ENCODE measurements around the gene SNIP1.
"Not testable (repeated sequence)": the region's sequence is repeated elsewhere in the genome, so short reads cannot be mapped to it uniquely, and the experiment has no call there.

The SNIP1 gene

DNA sequence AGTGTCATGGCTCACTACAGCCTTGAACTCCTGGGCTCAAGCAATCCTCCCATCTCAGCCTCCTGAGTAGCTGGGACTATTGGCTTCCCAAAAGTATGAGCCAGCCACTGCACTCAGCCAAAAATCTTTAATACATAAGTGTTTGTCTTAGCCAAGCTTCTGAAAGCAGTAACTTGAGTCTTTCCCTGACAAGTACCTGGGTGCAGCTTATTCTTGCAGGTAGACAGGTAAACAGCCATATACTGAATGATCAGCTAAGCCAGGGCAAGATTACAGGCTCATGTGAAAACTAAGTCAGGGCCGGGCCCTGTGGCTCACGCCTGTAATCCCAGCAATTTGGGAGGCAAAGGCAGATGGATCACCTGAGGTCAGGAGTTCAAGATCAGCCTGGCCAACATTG, 47.4 kb downstream of the SNIP1 start:
- no peak for DNase-seq

DNA sequence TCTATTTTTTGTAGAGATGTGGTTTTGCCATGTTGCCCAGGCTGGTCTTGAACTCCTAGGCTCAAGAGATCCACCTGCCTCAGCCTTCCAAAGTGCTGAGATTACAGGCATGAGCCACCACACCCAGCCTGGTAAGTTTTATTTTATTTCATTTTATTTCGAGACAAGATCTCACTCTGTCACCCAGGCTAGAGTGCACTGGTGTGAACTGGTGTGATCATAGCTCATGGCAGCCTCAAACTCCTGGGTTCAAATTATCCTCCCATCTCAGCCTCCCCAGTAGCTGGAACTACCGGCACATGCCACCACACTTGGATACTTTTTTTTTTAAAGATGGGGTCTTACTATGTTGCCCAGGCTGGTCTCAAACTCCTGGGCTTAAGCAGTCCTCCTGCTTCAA, 51.3 kb downstream of the SNIP1 start:
- not testable (repeated sequence) for DNase-seq

DNA sequence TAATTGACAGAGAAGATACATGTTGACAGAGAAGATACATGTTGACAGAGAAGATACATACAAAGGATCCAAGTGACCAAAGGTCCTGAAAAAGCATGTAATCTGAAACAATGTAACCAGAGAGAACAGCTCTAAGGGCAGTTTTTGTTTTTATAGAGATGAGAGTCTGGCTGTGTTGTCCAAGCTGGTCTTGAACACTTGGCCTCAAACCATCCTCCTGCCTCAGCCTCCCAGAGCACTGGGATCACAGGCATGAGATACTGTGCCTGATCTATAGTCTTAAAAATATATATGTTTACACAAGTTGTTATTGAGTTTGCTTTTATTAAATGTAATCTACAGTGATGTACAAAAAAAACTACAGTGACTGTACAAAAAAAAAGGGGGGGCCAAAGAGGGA, 52.0 kb downstream of the SNIP1 start:
- DNase-seq: no peak

DNA sequence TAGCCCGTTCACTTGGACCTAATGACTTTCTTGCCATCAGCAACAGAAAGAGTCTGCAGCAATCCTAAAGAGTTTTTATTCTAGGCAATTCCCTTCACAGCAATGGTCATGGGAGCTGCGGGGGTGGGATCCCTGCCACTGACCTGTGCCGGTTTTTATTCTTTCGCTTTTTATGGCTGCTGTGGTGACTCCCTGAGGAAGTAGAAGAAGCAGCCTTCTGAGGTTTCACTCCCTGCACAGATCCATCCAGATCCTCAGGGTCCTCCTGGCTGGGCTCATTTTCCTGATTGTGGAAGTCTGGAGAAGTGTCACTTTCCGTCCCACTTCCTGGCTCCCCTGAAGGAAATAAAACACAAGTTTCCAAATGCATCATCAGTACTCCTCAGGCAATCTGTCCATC, 52.4 kb downstream of the SNIP1 start:
- no peak for DNase-seq

DNA sequence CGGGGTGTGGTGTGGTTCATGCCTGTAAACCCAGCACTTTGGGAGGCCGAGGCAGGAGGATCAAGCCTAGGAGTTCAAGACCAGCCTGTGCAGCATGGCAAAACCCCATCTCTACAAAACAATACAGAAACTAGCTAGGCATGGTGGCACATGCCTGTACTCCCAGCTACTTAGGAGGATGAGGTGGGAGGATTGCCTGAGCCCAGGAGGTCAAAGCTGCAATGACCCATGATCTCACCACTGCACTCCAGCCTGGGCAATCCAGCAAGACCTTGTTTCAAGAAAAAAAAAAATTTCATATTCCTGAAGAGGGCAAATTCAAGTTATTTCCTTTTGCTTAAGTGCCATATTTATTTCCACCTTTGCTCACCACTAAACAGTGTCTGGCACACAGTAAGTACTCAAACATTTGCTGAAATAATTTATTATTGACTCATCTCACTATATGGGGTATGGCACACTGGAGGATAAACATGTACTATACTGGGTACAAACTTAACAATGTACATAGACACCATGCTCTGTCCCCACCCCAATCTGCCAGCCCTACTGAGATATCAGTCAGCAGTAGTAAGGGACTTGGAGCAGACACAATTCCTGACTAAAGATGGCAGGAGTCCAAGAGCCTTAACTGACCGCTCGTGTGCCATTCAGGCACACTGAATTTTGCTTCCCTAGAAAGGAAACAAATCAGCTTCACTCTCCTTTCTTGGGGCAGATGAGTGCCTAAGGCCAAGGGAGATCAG, 55.0 kb downstream of the SNIP1 start:
- DNase-seq: peak; percentile 60

DNA sequence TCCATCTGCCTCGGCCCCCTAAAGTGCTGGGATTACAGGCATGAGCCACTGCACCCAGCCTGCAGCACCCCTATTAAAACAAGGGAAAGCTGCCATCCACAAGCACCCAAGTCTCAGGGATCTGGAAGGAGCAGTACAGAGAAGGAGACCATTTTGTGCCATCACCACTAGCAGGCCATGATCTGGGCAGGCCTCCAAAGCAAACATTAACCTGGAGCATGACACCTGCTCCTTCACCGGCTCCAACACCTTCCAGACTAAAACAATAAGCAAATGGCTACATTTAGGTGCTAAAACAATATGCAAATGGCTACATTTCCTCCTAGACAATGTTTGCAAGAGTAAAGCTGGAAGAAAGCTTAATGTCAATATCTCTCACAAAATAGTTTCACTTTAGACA, 56.3 kb downstream of the SNIP1 start:
- peak; percentile 96 for DNase-seq

DNA sequence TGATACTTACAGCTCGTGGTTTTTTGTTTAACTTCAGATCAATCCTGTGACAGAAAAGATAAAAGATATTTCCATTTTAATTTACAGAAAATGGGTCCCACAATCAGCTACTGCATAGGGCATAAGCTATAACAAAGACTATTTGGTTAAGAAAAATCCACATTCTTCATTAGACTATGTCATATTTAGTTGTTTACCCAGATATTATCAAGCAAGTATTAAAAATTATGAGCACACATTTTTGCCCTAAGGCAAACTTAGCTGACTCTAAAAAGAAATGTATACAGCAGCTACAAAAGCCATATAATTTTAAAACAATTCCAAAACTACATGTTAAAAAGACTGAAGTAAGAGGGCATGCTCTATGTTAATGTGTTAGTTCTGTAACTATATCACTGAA, 58.2 kb downstream of the SNIP1 start:
- no peak for DNase-seq

DNA sequence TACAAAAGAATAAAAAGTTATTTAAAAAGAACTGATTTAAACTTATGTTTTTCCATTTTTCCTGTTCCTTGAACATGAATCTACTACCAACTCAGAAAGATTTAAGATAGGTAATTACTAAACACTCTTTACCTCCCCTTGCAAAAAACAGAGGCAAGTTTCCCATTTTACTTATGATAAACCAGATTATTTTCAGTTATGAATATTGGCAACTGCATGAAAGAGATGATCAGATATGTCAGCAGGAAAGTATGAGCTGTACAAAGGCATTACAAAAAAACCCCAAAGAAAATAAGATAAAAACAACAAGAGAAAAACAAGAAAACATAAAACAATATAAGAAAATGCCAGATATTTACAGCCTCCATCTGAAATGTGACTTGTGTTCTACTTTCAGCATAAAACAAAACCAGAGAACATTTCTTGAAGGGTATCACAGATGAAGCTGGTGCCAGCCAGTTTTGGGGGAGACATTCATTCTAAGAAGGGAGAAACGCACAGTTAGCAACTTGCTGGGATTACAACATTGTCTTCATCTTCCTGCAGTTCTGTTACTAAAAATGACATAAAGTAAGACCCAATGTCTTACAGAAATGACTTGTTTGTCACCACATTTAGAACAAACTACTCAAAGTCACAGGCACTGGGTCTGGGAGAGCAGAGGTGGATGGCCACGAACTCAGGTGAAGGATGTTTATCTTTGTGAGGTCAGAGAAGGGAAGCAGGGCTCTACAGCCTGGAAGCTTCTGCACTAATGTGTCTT, 60.6 kb downstream of the SNIP1 start:
- DNase-seq: no peak

DNA sequence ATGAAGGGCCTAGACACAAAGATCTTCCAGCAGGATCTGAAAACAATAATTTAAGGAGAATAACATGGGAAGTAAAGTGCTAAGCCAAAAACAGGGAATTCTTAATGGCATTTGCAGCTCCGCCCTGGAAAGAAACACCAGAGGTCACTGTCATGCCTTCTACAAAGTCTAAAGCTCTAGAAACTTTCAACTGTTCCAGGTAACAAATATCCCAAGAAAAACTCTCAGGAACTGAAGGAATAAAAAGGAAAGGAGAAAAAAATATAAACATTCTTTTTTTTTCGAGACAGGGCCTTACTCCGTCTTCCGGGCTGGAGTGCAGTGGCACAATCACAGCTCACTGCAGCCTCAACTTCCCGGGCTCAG, 66.5 kb downstream of the SNIP1 start:
- DNase-seq: no peak

DNA sequence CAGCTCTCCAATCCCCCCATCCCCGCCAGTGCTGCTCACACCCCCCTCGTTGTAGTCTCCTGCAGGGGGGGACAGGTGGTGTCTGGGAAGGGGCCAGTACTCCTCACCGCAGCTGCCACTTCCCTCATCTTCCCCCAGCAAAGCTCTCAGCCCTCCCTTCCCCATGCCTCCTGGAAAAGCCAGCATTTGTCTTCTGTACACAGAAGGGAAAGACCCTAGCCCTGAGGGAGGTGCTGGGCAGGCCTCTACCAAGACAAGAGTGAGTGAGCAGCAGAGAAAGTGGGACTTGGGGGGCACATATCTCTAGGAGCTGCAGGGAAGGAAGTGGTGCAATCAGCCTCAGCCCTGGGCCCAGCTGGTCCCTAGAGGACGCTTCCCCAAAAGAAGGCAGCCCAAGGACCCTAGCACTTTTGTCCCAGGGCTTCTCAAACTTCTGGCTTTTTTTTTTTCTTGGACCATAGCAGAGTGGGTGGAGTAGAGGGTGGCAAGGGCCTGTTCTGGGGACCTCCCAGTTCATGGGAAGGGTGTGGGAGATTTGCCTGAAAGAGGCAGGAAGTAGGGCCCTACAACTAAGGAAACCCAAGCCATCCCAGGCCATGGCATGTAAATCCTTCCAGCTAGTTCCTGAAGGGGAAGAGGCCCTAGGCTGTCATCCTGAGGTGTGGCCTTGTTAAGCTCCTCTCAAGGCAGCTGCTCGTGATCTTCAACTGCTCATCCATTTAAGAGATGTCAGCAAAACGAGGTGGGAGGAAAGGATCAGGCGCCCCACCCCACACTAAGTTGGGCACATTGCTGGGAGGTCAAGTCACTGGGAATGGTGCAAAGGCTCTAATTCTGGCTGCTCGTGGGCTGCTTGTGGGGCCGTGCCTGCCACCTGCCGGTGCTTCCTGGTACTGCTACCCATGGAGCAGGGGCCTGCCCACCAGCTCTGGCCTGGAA, 67.1 kb downstream of the SNIP1 start:
- DNase-seq: peak; percentile 46

DNA sequence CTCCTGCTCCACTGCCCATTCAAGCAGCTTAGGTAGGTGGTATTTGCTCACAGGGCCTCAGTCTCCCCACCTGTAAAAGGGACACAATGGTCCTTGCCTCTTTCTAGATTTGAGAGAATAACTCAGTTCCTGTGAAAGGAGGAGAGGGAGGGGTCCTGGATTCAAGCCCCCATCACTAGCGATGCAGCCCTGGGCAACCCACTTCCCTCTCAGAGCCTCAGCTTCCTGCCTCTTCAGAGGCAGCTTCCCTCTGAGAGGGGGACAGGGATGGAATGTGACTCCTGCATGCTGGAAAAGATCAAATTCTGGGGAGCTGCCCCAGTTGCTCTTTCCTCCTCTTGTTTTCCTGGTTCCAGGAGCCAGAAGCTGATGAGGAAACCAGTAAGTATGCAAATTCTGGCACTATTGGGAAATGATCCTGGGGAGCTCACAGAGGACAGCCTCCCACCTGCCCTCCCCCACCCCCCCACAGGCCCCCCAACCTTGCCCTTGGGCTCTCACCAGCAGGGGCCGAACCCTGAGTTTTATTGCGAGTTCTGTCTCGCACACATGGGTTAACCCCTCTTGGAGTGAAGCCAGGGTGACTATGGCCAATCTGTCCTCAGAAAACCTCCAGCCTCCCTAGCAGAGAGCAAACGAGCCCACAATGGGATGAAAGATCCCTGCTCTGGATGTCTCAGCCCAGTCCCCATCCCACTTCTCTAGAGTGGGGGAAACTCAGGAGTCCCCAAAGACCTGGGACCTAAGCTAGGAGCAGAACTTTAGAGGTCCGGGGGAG, 68.0 kb downstream of the SNIP1 start:
- no peak for DNase-seq

Measured in NCI-H774 (cell line).